H9 (cell line): Measurements from ENCODE around the gene PRUNE2. TPM values are rescaled to one million over a fixed set of nuclear protein-coding genes. Genes with fewer than 3 reads are reported as not detected.

Source experiments
- DNase-seq: peaks from one replicate; pipeline ENCODE4 v3.0.0-alpha.2; 2017
- H2AFZ ChIP-seq: one replicate; pipeline ENCODE4 v1.6.1; 2013; ENCODE audit warnings: mild to moderate bottlenecking, low read length, control low read depth, moderate library complexity
- H2AK5ac ChIP-seq: 2 replicates; pipeline ENCODE4 v1.6.1; 2013; ENCODE audit warnings: low read length, control low read depth, mixed read lengths; ENCODE audit not compliant: insufficient read length
- H2BK120ac ChIP-seq: one replicate; pipeline ENCODE4 v1.6.1; 2013; ENCODE audit warnings: low read depth, mild to moderate bottlenecking, low read length, control low read depth, inconsistent platforms; ENCODE audit not compliant: poor library complexity, severe bottlenecking
- H2BK12ac ChIP-seq: 2 replicates; pipeline ENCODE4 v1.6.1; 2013; ENCODE audit warnings: low read length, control low read depth, mixed read lengths, low read depth; ENCODE audit not compliant: insufficient read length
- H2BK15ac ChIP-seq: 2 replicates; pipeline ENCODE4 v1.6.1; 2013; ENCODE audit warnings: low read depth, low read length, control low read depth
- H2BK20ac ChIP-seq: one replicate; pipeline ENCODE4 v1.6.1; 2013; ENCODE audit warnings: low read depth, mild to moderate bottlenecking, low read length, control low read depth, inconsistent platforms; ENCODE audit not compliant: poor library complexity, severe bottlenecking
- H2BK5ac ChIP-seq: 2 replicates; pipeline ENCODE4 v1.6.1; 2013; ENCODE audit warnings: low read length, control low read depth, mixed read lengths; ENCODE audit not compliant: insufficient read length
- H3K14ac ChIP-seq: 2 replicates; pipeline ENCODE4 v1.6.1; 2013; ENCODE audit warnings: low read length, control low read depth; ENCODE audit not compliant: insufficient read depth
- H3K18ac ChIP-seq: 2 replicates; pipeline ENCODE4 v1.6.1; 2013; ENCODE audit warnings: low read depth, mild to moderate bottlenecking, mixed read lengths, low read length, control low read depth; ENCODE audit not compliant: insufficient read length
- H3K23ac ChIP-seq: 2 replicates; pipeline ENCODE4 v1.6.1; 2013; ENCODE audit warnings: low read length, control low read depth, mixed read lengths, low read depth; ENCODE audit not compliant: insufficient read length
- H3K23me2 ChIP-seq: 2 replicates; pipeline ENCODE4 v1.6.1; 2013; ENCODE audit warnings: low read depth, mild to moderate bottlenecking, mixed read lengths, low read length, control low read depth; ENCODE audit not compliant: insufficient read length, poor library complexity, severe bottlenecking
- H3K27ac ChIP-seq: 2 replicates; pipeline ENCODE4 v1.5.1; 2013; ENCODE audit warnings: low read length, control low read depth, mixed read lengths, low read depth; ENCODE audit not compliant: insufficient read length
- H3K27me3 ChIP-seq: 2 replicates; pipeline ENCODE4 v1.6.1; 2013; ENCODE audit warnings: low read length, control low read depth, inconsistent platforms; ENCODE audit not compliant: insufficient read depth
- H3K4ac ChIP-seq: 2 replicates; pipeline ENCODE4 v1.6.1; 2013; ENCODE audit warnings: low read depth, mild to moderate bottlenecking, control low read depth, inconsistent platforms, low read length, moderate library complexity
- H3K4me1 ChIP-seq: 2 replicates; pipeline ENCODE4 v1.6.1; 2013; ENCODE audit warnings: low read length, control low read depth, inconsistent platforms; ENCODE audit not compliant: insufficient read depth
- H3K4me2 ChIP-seq: 2 replicates; pipeline ENCODE4 v1.6.1; 2013; ENCODE audit warnings: low read length, control low read depth, mixed read lengths; ENCODE audit not compliant: insufficient read length, insufficient read depth
- H3K56ac ChIP-seq: 2 replicates; pipeline ENCODE4 v1.6.1; 2013; ENCODE audit warnings: low read depth, mild to moderate bottlenecking, mixed read lengths, low read length, control low read depth; ENCODE audit not compliant: insufficient read length
- H3K79me1 ChIP-seq: 2 replicates; pipeline ENCODE4 v1.6.1; 2013; ENCODE audit warnings: low read depth, mild to moderate bottlenecking, moderate library complexity, low read length, control low read depth, inconsistent platforms; ENCODE audit not compliant: insufficient read depth, poor library complexity, severe bottlenecking
- H3K79me2 ChIP-seq: 2 replicates; pipeline ENCODE4 v1.6.1; 2013; ENCODE audit warnings: low read length, control low read depth, inconsistent platforms; ENCODE audit not compliant: insufficient read depth
- H3K9ac ChIP-seq: 2 replicates; pipeline ENCODE4 v1.6.1; 2013; ENCODE audit warnings: low read length, control low read depth, mixed read lengths; ENCODE audit not compliant: insufficient read length; ENCODE audit errors: extremely low read depth
- H3K9me3 ChIP-seq: one replicate; pipeline ENCODE4 v1.6.1; 2013; ENCODE audit warnings: low read depth, low read length, inconsistent platforms; ENCODE audit not compliant: control insufficient read depth
- H3T11ph ChIP-seq: one replicate; pipeline ENCODE4 v1.6.1; 2013; ENCODE audit warnings: mild to moderate bottlenecking, low read length, control low read depth, inconsistent platforms
- H4K20me1 ChIP-seq: one replicate; pipeline ENCODE4 v1.6.1; 2013; ENCODE audit not compliant: control insufficient read depth, insufficient read length, insufficient read depth
- H4K5ac ChIP-seq: 2 replicates; pipeline ENCODE4 v1.6.1; 2013; ENCODE audit warnings: low read depth, mild to moderate bottlenecking, mixed read lengths, low read length, control low read depth; ENCODE audit not compliant: insufficient read length
- H4K8ac ChIP-seq: replicated peaks from 2 replicates; pipeline ENCODE4 v1.6.1; 2013; ENCODE audit warnings: low read length, control low read depth, mixed read lengths, low read depth; ENCODE audit not compliant: insufficient read length
- H4K91ac ChIP-seq: 2 replicates; pipeline ENCODE4 v1.6.1; 2013; ENCODE audit warnings: low read depth, mild to moderate bottlenecking, moderate library complexity, mixed read lengths, low read length, control low read depth; ENCODE audit not compliant: insufficient read length
- H3K27ac Mint-ChIP-seq, 3 experiments: 2 replicates in 2 of 3; 3 replicates in 1 of 3; pipeline ENCODE4 v1.8.0; 2020 to 2021; ENCODE audit warnings: mixed read lengths in 3 of 3, mild to moderate bottlenecking in 1 of 3, moderate library complexity in 1 of 3
- H3K27me3 Mint-ChIP-seq: 2 replicates; pipeline ENCODE4 v1.8.0; 2021; ENCODE audit warnings: low read depth, mild to moderate bottlenecking, moderate library complexity, mixed read lengths
- H3K36me3 Mint-ChIP-seq, 3 experiments: 2 replicates in 2 of 3; 3 replicates in 1 of 3; pipeline ENCODE4 v1.8.0; 2020 to 2021; ENCODE audit warnings: low read depth in 3 of 3, mixed read lengths in 3 of 3; ENCODE audit not compliant: insufficient read depth in 1 of 3
- H3K4me1 Mint-ChIP-seq, 2 experiments: 2 replicates each; pipeline ENCODE4 v1.8.0; 2020; ENCODE audit warnings: mixed read lengths in 2 of 2
- H3K4me3 Mint-ChIP-seq, 2 experiments: 2 replicates in 1 of 2; 3 replicates in 1 of 2; pipeline ENCODE4 v1.8.0; 2020 to 2021; ENCODE audit warnings: mild to moderate bottlenecking in 2 of 2, mixed read lengths in 2 of 2, moderate library complexity in 1 of 2
- H3K9me3 Mint-ChIP-seq, 2 experiments: 2 replicates in 1 of 2; 3 replicates in 1 of 2; pipeline ENCODE4 v1.8.0; 2020; ENCODE audit warnings: mild to moderate bottlenecking in 2 of 2, mixed read lengths in 2 of 2, moderate library complexity in 1 of 2
- WGBS: extraction: QIAGEN DNeasy Blood & Tissue Kit; methylation state at CpG from one replicate; pipeline ENCODE4 v1.1.7; 2013; ENCODE audit warnings: missing lambda C conversion rate, low lambda C conversion rate, mixed read lengths; ENCODE audit not compliant: insufficient read length; ENCODE audit errors: extremely low coverage; 5-methylcytosine and 5-hydroxymethylcytosine counted together
- total RNA-seq: library from RNA; stranded (reverse); gene quantifications from 2 replicates; pipeline ENCODE4 v1.2.1, GENCODE V29; 2021
- TF ChIP-seq, protein P1 (sequence below): fragments of 200-600 bp; sonication (generic); conservative IDR thresholded peaks from 3 replicates; pipeline ENCODE4 v1.8.0; 2021; ENCODE audit warnings: antibody characterized with exemption, mild to moderate bottlenecking

Gene PRUNE2
- total RNA-seq, 1 experiment from 2014 or later, result 12.1 TPM

DNA sequence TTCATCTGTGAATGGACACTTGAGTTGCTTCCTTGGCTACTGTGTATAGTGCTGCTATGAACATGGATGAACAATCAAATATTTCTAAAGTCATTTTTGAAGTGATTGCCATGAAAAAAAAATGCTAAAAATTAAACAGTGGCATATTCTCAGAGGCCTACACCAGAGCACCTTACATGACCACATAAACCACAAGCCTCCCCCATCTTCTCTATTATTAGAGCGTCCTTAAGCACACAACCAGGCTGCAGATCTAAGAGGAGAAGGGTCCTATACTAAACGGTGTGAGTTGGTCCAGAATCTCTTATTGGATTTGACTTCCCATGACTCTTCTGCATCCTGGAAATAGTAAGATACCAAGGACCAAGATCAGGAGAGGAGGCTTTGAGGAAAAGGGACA, 107.4 kb downstream of the PRUNE2 start:
- Histone ChIP-seq H3K27ac (no peak overlapping the region), H3K27me3 (no peaks in the 10 kb centered on the region), H3K23ac (no peak overlapping the region), H2BK5ac (no peak overlapping the region), H4K5ac (no peak overlapping the region), H3K9me3 (no peaks in the 10 kb centered on the region), H2AFZ (no peak overlapping the region), H2AK5ac (no peak overlapping the region), H3T11ph (no peak overlapping the region), H3K23me2 (no peaks in the 10 kb centered on the region), H2BK120ac (no peak overlapping the region), H3K79me1 (no peaks in the 10 kb centered on the region), H4K20me1 (no peaks in the 10 kb centered on the region), H2BK20ac (no peak overlapping the region), H3K9ac (no peak overlapping the region), H3K4me2 (no peak overlapping the region), H3K4ac (no peak overlapping the region), H2BK15ac (no peak overlapping the region), H4K8ac (no peak overlapping the region), H3K14ac (no peak overlapping the region), H3K79me2 (no peaks in the 10 kb centered on the region), H3K18ac (no peak overlapping the region), H3K56ac (no peak overlapping the region), H3K4me1 (peaks cover 7% of the 10 kb centered on the region; the same call in 1 of the 2 replicates), H2BK12ac (no peak overlapping the region), H4K91ac (no peak overlapping the region)
- H3K27ac Mint-ChIP-seq, result no peak overlapping the region
- H3K4me3 Mint-ChIP-seq, result no peak overlapping the region
- H3K36me3 Mint-ChIP-seq, result no peaks in the 10 kb centered on the region
- no peaks in the 10 kb centered on the region for H3K9me3 Mint-ChIP-seq
- TF ChIP-seq, protein P1, sequence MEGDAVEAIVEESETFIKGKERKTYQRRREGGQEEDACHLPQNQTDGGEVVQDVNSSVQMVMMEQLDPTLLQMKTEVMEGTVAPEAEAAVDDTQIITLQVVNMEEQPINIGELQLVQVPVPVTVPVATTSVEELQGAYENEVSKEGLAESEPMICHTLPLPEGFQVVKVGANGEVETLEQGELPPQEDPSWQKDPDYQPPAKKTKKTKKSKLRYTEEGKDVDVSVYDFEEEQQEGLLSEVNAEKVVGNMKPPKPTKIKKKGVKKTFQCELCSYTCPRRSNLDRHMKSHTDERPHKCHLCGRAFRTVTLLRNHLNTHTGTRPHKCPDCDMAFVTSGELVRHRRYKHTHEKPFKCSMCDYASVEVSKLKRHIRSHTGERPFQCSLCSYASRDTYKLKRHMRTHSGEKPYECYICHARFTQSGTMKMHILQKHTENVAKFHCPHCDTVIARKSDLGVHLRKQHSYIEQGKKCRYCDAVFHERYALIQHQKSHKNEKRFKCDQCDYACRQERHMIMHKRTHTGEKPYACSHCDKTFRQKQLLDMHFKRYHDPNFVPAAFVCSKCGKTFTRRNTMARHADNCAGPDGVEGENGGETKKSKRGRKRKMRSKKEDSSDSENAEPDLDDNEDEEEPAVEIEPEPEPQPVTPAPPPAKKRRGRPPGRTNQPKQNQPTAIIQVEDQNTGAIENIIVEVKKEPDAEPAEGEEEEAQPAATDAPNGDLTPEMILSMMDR, result no peak
- H3K27me3 Mint-ChIP-seq, result no peaks in the 10 kb centered on the region
- no CpG with 5 or more reads among the region's 2 CpGs for WGBS
- DNase-seq, result no peak
- H3K4me1 Mint-ChIP-seq, result peaks cover 13 to 14% of the 10 kb centered on the region in 2 experiments
